Colon (tissue), 2 donors: Measurements from ENCODE around the gene F2RL3.
"Not testable (repeated sequence)": the region's sequence is repeated elsewhere in the genome, so short reads cannot be mapped to it uniquely, and the experiment has no call there.

Experiments used
- FAIRE-seq: peaks from 2 replicates; lab custom pipeline; 2012; peaks lifted over from hg19 to GRCh38; lab: Jason Lieb, UNC
- donor health status: control.
- donor health status: control.

F2RL3 gene

GRCh38 chr19:16888629-16889365 lies at the start of gene F2RL3:
Gene F2RL3, plus strand, starts transcription at chr19:16888999. Its CDS starts 191 bp downstream, at chr19:16889190.
- no peak for FAIRE-seq

DNA sequence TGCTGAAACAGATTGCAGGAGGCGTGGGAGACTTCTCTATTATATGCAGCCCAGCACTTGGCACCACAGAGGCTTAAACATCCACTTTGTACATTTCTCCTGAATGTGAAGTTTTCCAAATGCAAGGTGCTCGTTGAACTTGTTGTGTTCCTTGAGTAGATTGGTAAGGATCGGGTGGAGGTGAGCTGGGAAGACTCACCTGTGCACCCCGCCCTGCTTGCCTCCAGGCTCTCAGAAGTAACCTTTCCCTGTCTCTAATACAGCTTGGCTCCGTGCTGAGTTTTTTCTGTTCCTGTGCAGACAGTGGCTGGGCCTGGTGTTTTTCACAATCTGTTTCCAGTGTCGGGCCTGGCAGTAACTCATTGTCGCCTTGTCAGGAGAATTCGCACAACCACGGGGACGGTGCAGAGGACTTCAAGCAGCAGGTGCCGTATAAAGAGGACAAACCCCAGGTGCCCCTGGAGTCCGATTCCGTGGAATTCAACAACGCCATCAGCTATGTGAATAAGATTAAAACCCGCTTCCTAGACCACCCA lies 47.3 kb upstream of the F2RL3 start:
- no peak for FAIRE-seq

DNA sequence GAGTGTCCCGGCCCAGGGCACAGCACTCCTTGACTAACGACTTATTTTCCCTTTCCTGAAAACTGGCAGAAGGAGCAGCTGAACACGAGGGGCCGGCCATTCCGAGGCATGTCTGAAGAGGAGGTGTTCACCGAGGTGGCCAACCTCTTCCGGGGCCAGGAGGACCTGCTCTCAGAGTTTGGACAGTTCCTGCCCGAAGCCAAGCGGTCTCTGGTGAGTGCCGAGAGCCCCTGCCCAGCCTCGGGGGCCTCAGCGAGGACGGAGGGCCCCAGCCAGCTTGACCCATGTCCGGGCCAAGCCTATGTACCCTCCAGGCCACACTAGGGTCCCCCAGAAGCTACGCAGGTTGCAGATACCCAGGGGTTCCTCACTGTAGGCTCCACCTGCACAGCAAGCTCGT lies 41.9 kb upstream of the F2RL3 start:
- no peak for FAIRE-seq

- FAIRE-seq, result no peak
These were observed 41.4 kb upstream of the F2RL3 start for GRCh38 chr19:16847430-16847829.

- FAIRE-seq, result no peak
These were observed 39.6 kb upstream of the F2RL3 start for GRCh38 chr19:16849168-16849567.

DNA sequence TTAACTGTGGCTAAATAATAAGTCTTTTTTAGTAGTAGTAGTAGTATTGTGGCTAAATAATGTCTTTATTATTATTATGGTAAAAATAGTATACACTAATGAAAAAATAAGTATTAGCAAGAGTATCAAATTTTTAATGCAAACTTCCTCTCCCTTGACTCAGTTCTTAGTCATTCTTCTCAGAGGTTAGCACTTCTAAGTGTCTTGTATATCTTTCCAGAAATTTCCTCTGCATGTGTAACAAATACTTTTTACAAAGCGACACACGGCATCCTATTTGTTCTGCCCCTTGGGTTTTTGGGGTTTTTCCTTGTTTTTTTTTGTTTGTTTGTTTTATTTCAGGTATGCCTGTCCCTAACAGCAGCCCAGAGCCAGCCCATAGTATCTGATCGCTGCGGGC lies 38.7 kb upstream of the F2RL3 start:
- no peak for FAIRE-seq

DNA sequence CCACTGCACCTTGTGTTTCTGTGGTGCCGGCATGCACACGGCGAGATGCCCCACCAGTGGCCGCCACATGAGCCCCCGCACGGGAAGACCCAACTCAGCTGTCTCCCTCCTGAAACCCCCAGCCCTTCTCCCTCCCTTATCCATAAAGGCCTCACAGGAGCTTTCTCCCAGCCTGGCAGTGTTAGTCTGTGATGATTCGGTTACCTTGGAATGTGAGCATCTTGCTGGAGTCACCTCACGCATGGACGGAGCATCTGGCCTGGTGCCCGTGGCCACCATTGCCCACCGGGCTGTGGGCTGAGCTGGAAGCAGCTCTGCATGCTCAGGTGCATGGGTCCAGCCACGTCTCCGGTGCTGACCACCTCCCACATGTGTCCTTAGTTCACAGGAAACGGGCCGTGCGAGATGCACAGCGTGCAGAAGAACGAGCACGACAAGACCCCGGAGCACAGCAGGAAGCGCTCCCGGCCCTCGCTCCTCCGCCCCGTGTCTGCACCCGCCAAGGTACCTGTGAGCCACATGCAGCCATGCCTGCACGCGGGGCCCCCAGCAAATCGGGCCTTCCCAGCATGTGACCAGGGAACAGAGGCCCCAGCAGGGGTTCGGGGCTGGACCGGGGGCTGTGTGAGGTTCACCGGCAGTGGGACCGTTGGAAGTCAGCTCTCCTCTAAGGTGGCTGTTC lies 37.6 kb upstream of the F2RL3 start:
- no peak for FAIRE-seq

- FAIRE-seq, result no peak
These were observed 35.7 kb upstream of the F2RL3 start for GRCh38 chr19:16853066-16853465.

DNA sequence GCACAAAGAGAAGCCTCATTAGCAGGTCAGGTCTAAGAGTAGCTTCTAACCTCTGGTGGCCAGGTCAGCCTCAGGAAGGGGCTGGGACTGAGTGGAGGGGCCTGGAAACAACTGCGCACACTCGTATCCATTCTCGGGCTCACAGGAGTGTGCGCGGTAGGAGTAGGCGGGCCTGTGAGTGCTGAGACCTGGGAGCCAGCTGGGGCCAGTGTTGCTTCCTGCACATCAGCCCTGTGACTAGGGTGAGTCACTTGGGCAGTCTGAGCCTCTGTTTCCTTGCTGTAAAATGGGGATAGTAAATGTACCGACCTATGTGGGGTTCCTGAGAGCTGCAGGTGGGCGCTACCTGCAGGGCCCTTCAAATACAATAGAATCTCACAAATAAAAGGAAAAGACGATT lies 32.7 kb upstream of the F2RL3 start:
- no peak for FAIRE-seq

GRCh38 chr19:16859626-16860025 lies 29.2 kb upstream of the F2RL3 start:
- no peak for FAIRE-seq

DNA sequence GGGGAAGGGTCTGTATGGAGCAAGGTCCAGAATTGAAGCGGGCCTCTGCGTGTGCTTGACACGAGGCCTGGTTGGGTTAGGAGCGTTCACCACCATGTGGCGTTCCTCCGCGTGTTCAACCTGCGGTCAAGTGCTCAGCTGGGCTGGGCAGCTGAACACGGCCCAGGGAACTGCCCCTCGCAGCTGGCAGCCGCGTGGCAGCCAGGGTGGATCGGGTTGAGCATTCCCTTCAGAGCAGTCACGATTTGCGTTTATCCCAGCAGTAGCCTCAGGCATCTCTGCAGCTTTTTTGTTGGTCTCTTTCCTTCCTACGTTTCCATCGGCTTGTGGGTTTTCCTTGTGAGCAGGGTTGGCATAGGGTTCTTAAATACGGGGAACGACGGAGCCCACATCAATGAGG lies 28.7 kb upstream of the F2RL3 start:
- FAIRE-seq, result no peak

GRCh38 chr19:16861011-16861410 lies 27.8 kb upstream of the F2RL3 start:
- no peak for FAIRE-seq

DNA sequence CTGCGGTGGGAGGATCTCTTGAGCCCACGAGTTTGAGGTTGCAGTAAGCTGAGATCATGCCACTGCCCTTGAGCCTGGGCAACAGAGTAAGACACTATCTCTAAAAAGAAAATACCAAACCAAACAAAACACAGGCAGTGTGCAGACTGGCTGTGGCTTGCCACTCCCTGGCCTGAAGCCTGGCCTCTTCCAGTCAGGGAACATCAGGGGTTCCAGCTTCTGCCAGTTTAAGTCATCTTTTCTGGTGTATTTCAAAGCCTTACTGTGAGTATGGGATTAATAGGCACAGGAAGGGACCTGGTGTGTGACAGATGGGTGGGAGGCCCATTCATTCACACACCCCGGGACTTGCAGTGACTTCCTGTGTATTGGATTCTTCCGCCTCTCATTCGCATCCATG lies 27.0 kb upstream of the F2RL3 start:
- FAIRE-seq, result no peak

- FAIRE-seq, result no peak
These were observed 25.9 kb upstream of the F2RL3 start for GRCh38 chr19:16862826-16863415.

DNA sequence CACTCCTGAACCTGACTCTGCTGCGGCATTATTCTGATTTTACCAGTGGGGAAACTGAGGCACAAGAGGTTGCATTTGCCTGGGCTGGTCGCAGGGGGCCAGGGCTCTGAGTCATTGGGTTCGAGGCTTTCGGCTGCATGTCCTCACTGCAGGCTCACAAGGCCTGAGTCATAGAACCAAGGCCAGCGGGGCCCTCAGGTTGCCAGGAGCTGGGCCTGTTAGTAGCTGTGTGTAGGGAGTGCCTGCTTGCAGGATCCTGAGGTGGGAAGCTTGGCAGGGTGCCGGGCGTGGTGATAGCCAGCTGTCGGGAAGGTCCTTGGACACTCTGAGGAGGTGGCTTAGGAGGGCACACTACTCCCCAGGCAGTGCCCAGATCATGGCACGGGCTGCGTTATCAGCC lies 21.6 kb upstream of the F2RL3 start:
- no peak for FAIRE-seq

GRCh38 chr19:16868423-16869130 lies 20.2 kb upstream of the F2RL3 start:
- no peak for FAIRE-seq

GRCh38 chr19:16869331-16869972 lies 19.3 kb upstream of the F2RL3 start:
- no peak for FAIRE-seq

DNA sequence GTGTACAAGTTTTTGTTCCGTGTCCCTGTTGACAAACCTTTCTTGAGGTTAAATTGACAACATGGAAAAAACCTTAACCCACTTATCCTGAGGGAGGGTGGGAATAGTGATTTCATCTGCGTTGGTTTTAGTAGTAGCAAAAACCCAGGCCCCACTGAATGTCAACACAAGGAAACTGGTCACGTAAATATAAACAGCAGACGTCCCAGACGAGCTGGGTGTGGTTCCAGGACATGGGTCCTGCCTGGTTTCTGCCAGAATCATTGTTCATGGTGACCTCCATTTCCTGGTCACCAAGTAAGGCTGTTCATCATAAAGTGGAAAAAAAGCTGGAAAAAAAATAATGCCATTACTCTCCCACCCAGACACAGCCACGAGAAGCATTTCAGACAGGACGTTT lies 16.9 kb upstream of the F2RL3 start:
- no peak for FAIRE-seq

DNA sequence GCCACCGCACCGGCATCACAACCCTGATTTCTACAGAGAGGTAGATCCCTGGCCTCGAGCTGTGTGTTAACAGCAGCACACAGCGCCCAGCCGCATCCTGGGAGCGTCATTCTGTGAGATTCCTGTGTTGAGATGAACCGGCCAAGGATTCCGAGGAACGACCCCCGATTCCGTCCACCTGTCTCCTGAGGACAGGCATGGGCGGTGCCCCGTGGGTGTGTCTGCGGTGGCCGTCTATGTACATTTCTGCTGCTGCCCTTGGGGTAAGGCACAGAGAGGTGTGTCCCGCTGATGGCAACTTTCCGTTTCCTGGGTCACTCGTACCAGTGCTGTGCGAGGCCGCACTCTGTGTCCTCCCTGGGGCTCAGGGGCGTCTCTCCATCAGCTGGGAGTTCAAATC lies 16.1 kb upstream of the F2RL3 start:
- FAIRE-seq, result no peak

DNA sequence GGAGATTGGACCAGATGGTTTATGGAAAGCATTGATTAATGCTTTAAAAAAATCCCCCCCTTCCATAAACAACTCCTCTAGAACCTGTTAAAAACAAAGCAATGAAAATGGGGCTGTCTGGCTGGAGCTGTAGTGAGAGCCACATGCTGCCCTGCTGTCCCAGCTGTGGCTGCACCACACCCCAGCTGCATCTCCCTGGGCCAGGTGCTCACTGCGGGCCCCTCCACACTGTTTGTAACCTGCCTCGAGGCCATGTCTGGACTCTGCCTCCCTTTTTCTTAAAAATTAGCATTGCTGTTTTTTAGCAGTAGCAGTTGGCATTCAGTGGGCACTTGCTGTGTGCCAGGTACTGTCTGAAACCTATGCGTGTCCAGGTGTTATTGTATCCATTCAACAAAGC lies 15.2 kb upstream of the F2RL3 start:
- FAIRE-seq, result no peak

DNA sequence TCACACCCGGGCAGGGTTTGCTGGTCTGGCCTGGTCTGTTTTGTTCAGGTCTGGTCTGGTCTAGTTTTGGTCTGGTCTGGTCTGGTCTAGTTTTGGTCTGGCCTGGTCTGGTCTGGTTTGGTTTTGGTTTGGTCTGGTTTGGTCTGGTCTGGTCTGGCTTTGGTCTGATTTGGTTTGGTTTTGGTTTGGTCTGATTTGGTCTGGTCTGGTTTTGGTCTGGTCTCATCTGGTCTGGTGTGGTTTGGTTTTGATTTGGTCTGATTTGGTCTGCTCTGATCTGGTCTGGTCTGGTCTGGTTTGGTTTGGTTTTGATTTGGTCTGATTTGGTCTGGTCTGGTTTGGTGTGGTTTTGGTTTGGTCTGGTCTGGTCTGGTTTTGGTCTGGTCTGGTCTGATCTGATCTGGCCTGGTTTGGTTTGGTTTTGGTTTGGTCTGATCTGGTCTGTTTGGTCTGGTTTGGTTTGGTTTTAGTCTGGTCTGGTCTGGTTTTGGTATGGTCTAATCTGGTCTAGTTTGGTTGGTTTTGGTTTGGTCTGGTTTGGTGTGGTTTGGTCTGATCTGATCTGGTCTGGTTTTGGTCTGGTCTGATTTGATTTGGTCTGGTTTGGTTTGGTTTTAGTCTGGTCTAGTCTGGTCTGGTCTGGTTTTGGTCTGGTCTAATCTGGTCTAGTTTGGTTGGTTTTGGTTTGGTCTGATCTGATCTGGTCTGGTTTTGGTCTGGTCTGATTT lies 14.4 kb upstream of the F2RL3 start:
- peak; percentile 70 for FAIRE-seq

GRCh38 chr19:16874978-16875299 lies 13.9 kb upstream of the F2RL3 start:
- not testable (repeated sequence) for FAIRE-seq
